ENCODE results near the gene DCBLD2. TPM values are rescaled to one million over a fixed set of nuclear protein-coding genes. Genes with fewer than 3 reads are reported as not detected.
A peak's percentile ranks its signal among the peaks of the same experiment; 100 is the strongest.

Gene DCBLD2
- total and polyA plus RNA-seq, 11 donors: 10.9 to 76.6 (median 62.0) TPM

- peaks cover 0 to 7% (median 0%) of the 10 kb centered on the region in 12 donors for H3K4me1 ChIP-seq
- DNase-seq: no peak
- no peaks in the 10 kb centered on the region for H3K27me3 ChIP-seq
- peak in 1 of 4 donors; percentile 69 for ATAC-seq
- no peak overlapping the region for H3K4me3 ChIP-seq
- peaks cover 0 to 30% (median 0%) of the 10 kb centered on the region in 12 donors for H3K9me3 ChIP-seq
- TF ChIP-seq POLR2A (IDR thresholded peaks at IDR 0.05): no peak
- no peak for TF ChIP-seq CTCF (IDR thresholded peaks at IDR 0.05)
- WGBS, 4 donors: 83 to 95% (median 87%) methylated on average over 1 of the region's 1 CpG
- H3K27ac ChIP-seq: no peak overlapping the region
- peaks cover 0 to 20% (median 0%) of the 10 kb centered on the region in 9 donors for H3K36me3 ChIP-seq
- intact Hi-C loops (cut with DNase I): no loop called here
These were observed 45.6 kb downstream of the DCBLD2 start for GRCh38 chr3:98855806-98856400.

GRCh38 chr3:98848108-98848507, 53.4 kb downstream of the DCBLD2 start:
- WGBS, 4 donors: 94 to 100% (median 97%) methylated on average over 1 of the region's 1 CpG
- H3K4me1 ChIP-seq: peaks cover 0 to 10% (median 2%) of the 10 kb centered on the region in 12 donors
- H3K27me3 ChIP-seq: no peaks in the 10 kb centered on the region
- peaks cover 0 to 20% (median 8%) of the 10 kb centered on the region in 9 donors for H3K36me3 ChIP-seq
- H3K27ac ChIP-seq: no peak overlapping the region
- DNase-seq (no peak), ATAC-seq (no peak)
- TF ChIP-seq CTCF (IDR thresholded peaks at IDR 0.05) (no peak), POLR2A (IDR thresholded peaks at IDR 0.05) (no peak)
- no peak overlapping the region for H3K4me3 ChIP-seq
- intact Hi-C loops (cut with DNase I): loop anchor here in 1 of 10 donors (10.0 kb wide), 1 partner anchor 47 kb away; no protein-coding TSS in a partner anchor
- H3K9me3 ChIP-seq: peaks cover 0 to 4% (median 0%) of the 10 kb centered on the region in 12 donors

- TF ChIP-seq POLR2A (IDR thresholded peaks at IDR 0.05) (no peak), CTCF (IDR thresholded peaks at IDR 0.05) (no peak)
- Histone ChIP-seq H3K4me3 (no peak overlapping the region), H3K9me3 (peaks cover 0 to 4% (median 0%) of the 10 kb centered on the region in 12 donors), H3K27ac (no peak overlapping the region), H3K27me3 (no peaks in the 10 kb centered on the region), H3K4me1 (peaks cover 0 to 16% (median 2%) of the 10 kb centered on the region in 12 donors), H3K36me3 (peaks cover 0 to 20% (median 8%) of the 10 kb centered on the region in 9 donors)
- no peak for ATAC-seq
- DNase-seq: no peak
- intact Hi-C loops (cut with DNase I): loop anchor here in 1 of 10 donors (10.0 kb wide), 1 partner anchor 49 kb away; no protein-coding TSS in a partner anchor
These were observed 55.4 kb downstream of the DCBLD2 start for GRCh38 chr3:98846101-98846500.

- Histone ChIP-seq H3K27ac (no peak overlapping the region), H3K4me3 (no peak overlapping the region), H3K9me3 (peaks cover 0 to 4% (median 0%) of the 10 kb centered on the region in 12 donors), H3K27me3 (no peaks in the 10 kb centered on the region), H3K36me3 (peaks cover 0 to 25% (median 5%) of the 10 kb centered on the region in 9 donors), H3K4me1 (peaks cover 0 to 16% (median 2%) of the 10 kb centered on the region in 12 donors)
- TF ChIP-seq POLR2A (IDR thresholded peaks at IDR 0.05) (no peak), CTCF (IDR thresholded peaks at IDR 0.05) (no peak)
- no peak for ATAC-seq
- intact Hi-C loops (cut with DNase I): loop anchor here in 1 of 10 donors (10.0 kb wide), 1 partner anchor 51 kb away; no protein-coding TSS in a partner anchor
- DNase-seq: no peak
- 54 to 59% (median 55%) methylated on average over 7 of the region's 7 CpGs for WGBS, 4 donors
These were observed 58.1 kb downstream of the DCBLD2 start for GRCh38 chr3:98843266-98843959.

All from heart left ventricle (tissue), 16 donors.